PFSK-1 (cell line): ENCODE data around the gene BRF1.

Experiments used
- POLR2AphosphoS5 ChIP-seq: IDR thresholded peaks from 2 replicates; pipeline ENCODE4 v1.6.1; 2012; ENCODE audit warnings: low read depth, mild to moderate bottlenecking, control low read depth, low read length, moderate library complexity
- REST ChIP-seq, 2 experiments: IDR thresholded peaks; 2 replicates each; pipeline versions ENCODE4 v1.6.1 to v1.8.0; 2011 to 2012; ENCODE audit warnings: low read depth in 2 of 2, low read length in 2 of 2, control low read depth in 1 of 2, inconsistent platforms in 1 of 2, mild to moderate bottlenecking in 1 of 2, moderate library complexity in 1 of 2; ENCODE audit not compliant: insufficient read depth in 1 of 2
- SIN3A ChIP-seq: IDR thresholded peaks from 2 replicates; pipeline ENCODE4 v1.6.1; 2012; ENCODE audit warnings: mild to moderate bottlenecking, low read length, moderate library complexity, borderline replicate concordance; ENCODE audit not compliant: insufficient read depth
- TAF1 ChIP-seq: IDR thresholded peaks from 2 replicates; pipeline ENCODE4 v1.6.1; 2012; ENCODE audit warnings: low read length, control low read depth, borderline replicate concordance; ENCODE audit not compliant: insufficient read depth

- TF ChIP-seq SIN3A, result no peak
- TF ChIP-seq TAF1, result no peak
- TF ChIP-seq POLR2AphosphoS5, result no peak
- TF ChIP-seq REST (IDR thresholded peaks at IDR 0.05; ENCODE audit: insufficient read depth in 1 of 2, low read depth in 2 of 2, low read length in 2 of 2), result no peak
These were observed 44.4 kb downstream of the BRF1 start for GRCh38 chr14:105256292-105256960.
